Activated T-cell treated with anti-CD3 and anti-CD28 coated beads, Interleukin-2, amount 50 U/mL, for 72 hours (primary cell): ENCODE data around the gene TREML2. TPM values are rescaled to one million over a fixed set of nuclear protein-coding genes. Genes with fewer than 3 reads are reported as not detected.

Experiments
- ATAC-seq, 2 donors: fragments of 150-1000 bp; cut with Tn5 transposase; replicated peaks in 1 of 2; 2 replicates each; pipeline ENCODE4 v1.10.0; 2021; ENCODE audit warnings: moderate library complexity in 2 of 2, mild to moderate bottlenecking in 1 of 2
- DNase-seq, 2 donors: peaks; one replicate each; pipeline ENCODE4 v3.0.0; 2021 to 2022; ENCODE audit warnings: mixed read lengths in 1 of 2
- H3K27ac Mint-ChIP-seq: one replicate; pipeline ENCODE4 v1.8.0; 2022; ENCODE audit warnings: mild to moderate bottlenecking, moderate library complexity, mixed read lengths
- H3K27me3 Mint-ChIP-seq: one replicate; pipeline ENCODE4 v1.8.0; 2022; ENCODE audit warnings: low read depth, mixed read lengths
- H3K36me3 Mint-ChIP-seq, 2 donors: one replicate each; pipeline ENCODE4 v1.8.0; 2022; ENCODE audit warnings: mixed read lengths in 2 of 2, mild to moderate bottlenecking in 1 of 2; ENCODE audit not compliant: insufficient read depth in 2 of 2
- H3K4me1 Mint-ChIP-seq: one replicate; pipeline ENCODE4 v1.8.0; 2022; ENCODE audit warnings: low read depth, mixed read lengths
- H3K4me3 Mint-ChIP-seq, 2 donors: one replicate each; pipeline ENCODE4 v1.8.0; 2022; ENCODE audit warnings: mild to moderate bottlenecking in 2 of 2, mixed read lengths in 2 of 2, moderate library complexity in 2 of 2
- H3K9me3 Mint-ChIP-seq, 2 donors: one replicate each; pipeline ENCODE4 v1.8.0; 2022; ENCODE audit warnings: mixed read lengths in 2 of 2
- total RNA-seq, 2 donors: library from RNA; stranded (reverse); gene quantifications; one replicate each; pipeline ENCODE4 v1.2.3, GENCODE V29; 2022

Gene TREML2
- total RNA-seq, 2 donors from 2014 or later = 8.8 to 15.0 TPM

- no peak for DNase-seq
These were observed 38.1 kb downstream of the TREML2 start, which contains the start of gene TREM2 for GRCh38 chr6:41162687-41163418. TREM2 (minus strand) TSS chr6:41163116; CDS start chr6:41163082, 34 bp downstream.

GRCh38 chr6:41161851-41162552, 38.9 kb downstream of the TREML2 start:
- H3K27me3 Mint-ChIP-seq = peaks cover 10% of the 10 kb centered on the region
- ATAC-seq = no peak
- DNase-seq = no peak
- H3K4me1 Mint-ChIP-seq = no peaks in the 10 kb centered on the region
- H3K4me3 Mint-ChIP-seq = no peak overlapping the region
- no peaks in the 10 kb centered on the region for H3K9me3 Mint-ChIP-seq
- H3K27ac Mint-ChIP-seq = no peak overlapping the region
- H3K36me3 Mint-ChIP-seq = no peaks in the 10 kb centered on the region

More at GRCh38 chr6:41162687-41163418, 38.1 kb downstream of the TREML2 start, which contains the start of gene TREM2:
- Mint-ChIP-seq H3K27me3 (peaks cover 14% of the 10 kb centered on the region), H3K27ac (no peak within 1 kb of the TSS), H3K4me3 (no peak within 1 kb of the TSS), H3K9me3 (no peaks in the 10 kb centered on the region), H3K36me3 (no peaks in the 10 kb centered on the region), H3K4me1 (no peaks in the 10 kb centered on the region)
- ATAC-seq = no peak

GRCh38 chr6:41161380-41161779, 39.6 kb downstream of the TREML2 start:
- Mint-ChIP-seq H3K27ac (no peak overlapping the region), H3K36me3 (no peaks in the 10 kb centered on the region), H3K27me3 (peaks cover 6% of the 10 kb centered on the region), H3K4me1 (no peaks in the 10 kb centered on the region), H3K4me3 (no peak overlapping the region), H3K9me3 (no peaks in the 10 kb centered on the region)
- ATAC-seq (no peak), DNase-seq (no peak)

- no peaks in the 10 kb centered on the region for H3K36me3 Mint-ChIP-seq
- H3K4me1 Mint-ChIP-seq = no peaks in the 10 kb centered on the region
- no peak overlapping the region for H3K27ac Mint-ChIP-seq
- peaks cover 6% of the 10 kb centered on the region for H3K27me3 Mint-ChIP-seq
- no peak for DNase-seq
- no peak for ATAC-seq
- H3K9me3 Mint-ChIP-seq = no peaks in the 10 kb centered on the region
- H3K4me3 Mint-ChIP-seq = no peak overlapping the region
These were observed 40.0 kb downstream of the TREML2 start for GRCh38 chr6:41160933-41161332.

- no peaks in the 10 kb centered on the region for H3K4me1 Mint-ChIP-seq
- ATAC-seq = no peak
- peaks cover 6% of the 10 kb centered on the region for H3K27me3 Mint-ChIP-seq
- no peak overlapping the region for H3K27ac Mint-ChIP-seq
- no peak overlapping the region for H3K4me3 Mint-ChIP-seq
- no peak for DNase-seq
- H3K9me3 Mint-ChIP-seq = no peaks in the 10 kb centered on the region
- H3K36me3 Mint-ChIP-seq = no peaks in the 10 kb centered on the region
These were observed 41.4 kb downstream of the TREML2 start for GRCh38 chr6:41159415-41160082.

- Mint-ChIP-seq H3K4me1 (no peaks in the 10 kb centered on the region), H3K27me3 (peaks cover 6% of the 10 kb centered on the region)
These were observed 43.6 kb downstream of the TREML2 start for GRCh38 chr6:41157323-41157722.

GRCh38 chr6:41156771-41157170, 44.2 kb downstream of the TREML2 start:
- DNase-seq = no peak
- H3K36me3 Mint-ChIP-seq = no peaks in the 10 kb centered on the region
- no peaks in the 10 kb centered on the region for H3K9me3 Mint-ChIP-seq
- ATAC-seq = no peak
- H3K27ac Mint-ChIP-seq = no peak overlapping the region
- H3K27me3 Mint-ChIP-seq = peaks cover 1% of the 10 kb centered on the region
- no peaks in the 10 kb centered on the region for H3K4me1 Mint-ChIP-seq
- H3K4me3 Mint-ChIP-seq = no peak overlapping the region

More at GRCh38 chr6:41157323-41157722, 43.6 kb downstream of the TREML2 start:
- Mint-ChIP-seq H3K9me3 (no peaks in the 10 kb centered on the region), H3K4me3 (no peak overlapping the region), H3K36me3 (no peaks in the 10 kb centered on the region), H3K27ac (no peak overlapping the region)
- DNase-seq (no peak), ATAC-seq (no peak)

- Mint-ChIP-seq H3K36me3 (no peaks in the 10 kb centered on the region), H3K4me3 (no peak overlapping the region), H3K27me3 (no peaks in the 10 kb centered on the region), H3K9me3 (no peaks in the 10 kb centered on the region), H3K4me1 (no peaks in the 10 kb centered on the region), H3K27ac (no peak overlapping the region)
- DNase-seq (no peak), ATAC-seq (no peak)
These were observed 44.9 kb downstream of the TREML2 start for GRCh38 chr6:41156001-41156400.

GRCh38 chr6:41155132-41155805, 45.7 kb downstream of the TREML2 start:
- ATAC-seq (no peak), DNase-seq (no peak)
- Mint-ChIP-seq H3K4me1 (no peaks in the 10 kb centered on the region), H3K4me3 (no peak overlapping the region), H3K27me3 (no peaks in the 10 kb centered on the region), H3K27ac (no peak overlapping the region), H3K9me3 (no peaks in the 10 kb centered on the region), H3K36me3 (no peaks in the 10 kb centered on the region)

GRCh38 chr6:41153992-41154625, 46.8 kb downstream of the TREML2 start, which contains the start of gene TREML1:
TREML1 (minus strand) TSS chr6:41154347; CDS start chr6:41154288, 59 bp downstream.
- H3K27me3 Mint-ChIP-seq = no peaks in the 10 kb centered on the region
- H3K36me3 Mint-ChIP-seq = no peaks in the 10 kb centered on the region
- H3K9me3 Mint-ChIP-seq = no peaks in the 10 kb centered on the region
- no peak for DNase-seq
- no peak within 1 kb of the TSS for H3K27ac Mint-ChIP-seq
- H3K4me3 Mint-ChIP-seq = no peak within 1 kb of the TSS
- ATAC-seq = no peak
- no peaks in the 10 kb centered on the region for H3K4me1 Mint-ChIP-seq

GRCh38 chr6:41153451-41153850, 47.5 kb downstream of the TREML2 start:
- H3K36me3 Mint-ChIP-seq = no peaks in the 10 kb centered on the region
- DNase-seq = no peak
- ATAC-seq = no peak
- no peaks in the 10 kb centered on the region for H3K4me1 Mint-ChIP-seq
- no peaks in the 10 kb centered on the region for H3K9me3 Mint-ChIP-seq
- no peak overlapping the region for H3K4me3 Mint-ChIP-seq
- no peaks in the 10 kb centered on the region for H3K27me3 Mint-ChIP-seq
- H3K27ac Mint-ChIP-seq = no peak overlapping the region

- Mint-ChIP-seq H3K27ac (no peak overlapping the region), H3K36me3 (no peaks in the 10 kb centered on the region), H3K9me3 (no peaks in the 10 kb centered on the region), H3K4me3 (no peak overlapping the region), H3K27me3 (no peaks in the 10 kb centered on the region), H3K4me1 (peaks cover 10% of the 10 kb centered on the region)
- DNase-seq = no peak
- no peak for ATAC-seq
These were observed 50.3 kb downstream of the TREML2 start for GRCh38 chr6:41150671-41151070.
